NK-92 treated with Interleukin-12 subunit alpha and Interleukin-12 subunit beta, amount 100 ng/mL, for 24 hours (cell line): ENCODE measurements around the gene TMPRSS9.
A peak's percentile ranks its signal among the peaks of the same experiment; 100 is the strongest.
"Not testable (repeated sequence)": the region's sequence is repeated elsewhere in the genome, so short reads cannot be mapped to it uniquely, and the experiment has no call there.

Experiments
- DNase-seq: peaks from one replicate; lab custom pipeline; 2025; lab: John Stamatoyannopoulos, UW

The TMPRSS9 gene

DNA sequence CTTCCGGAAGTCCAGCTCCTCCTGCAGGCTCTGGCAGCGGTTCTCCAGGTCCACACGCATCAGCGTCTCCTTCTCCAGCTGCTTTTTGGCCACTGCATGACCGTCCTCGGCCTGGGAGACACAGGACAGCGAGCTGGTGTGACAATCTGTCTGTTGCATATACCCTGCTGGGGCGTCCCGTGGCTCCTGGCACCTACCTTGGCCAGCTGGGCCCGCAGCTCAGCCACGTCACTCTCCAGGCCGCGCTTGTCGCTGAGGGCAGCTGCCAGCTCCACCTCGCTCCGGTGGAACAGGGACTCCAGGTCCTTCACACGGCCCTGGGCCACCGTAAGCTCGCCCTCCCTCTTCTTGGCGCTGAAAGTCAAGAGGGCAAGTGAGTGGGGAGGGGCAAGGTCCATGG, 78.1 kb downstream of the TMPRSS9 start:
- no peak for DNase-seq

DNA sequence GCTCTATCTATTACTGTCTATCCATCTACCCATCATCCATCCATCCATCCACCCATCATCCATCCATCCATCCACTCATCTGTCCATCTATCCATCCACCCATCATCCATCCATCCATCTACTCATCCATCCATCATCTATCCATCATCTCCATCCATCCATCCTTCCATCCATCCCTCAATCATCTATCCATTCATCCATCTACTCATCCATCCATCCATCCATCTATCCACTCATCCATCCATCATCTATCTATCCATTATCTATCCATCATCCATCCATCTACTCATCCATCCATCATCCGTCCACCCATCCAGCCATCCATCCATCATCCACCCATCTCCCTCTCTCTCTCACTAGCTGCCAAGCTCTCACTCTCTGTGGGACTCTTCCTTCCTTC, 80.5 kb downstream of the TMPRSS9 start:
- DNase-seq = no peak

DNA sequence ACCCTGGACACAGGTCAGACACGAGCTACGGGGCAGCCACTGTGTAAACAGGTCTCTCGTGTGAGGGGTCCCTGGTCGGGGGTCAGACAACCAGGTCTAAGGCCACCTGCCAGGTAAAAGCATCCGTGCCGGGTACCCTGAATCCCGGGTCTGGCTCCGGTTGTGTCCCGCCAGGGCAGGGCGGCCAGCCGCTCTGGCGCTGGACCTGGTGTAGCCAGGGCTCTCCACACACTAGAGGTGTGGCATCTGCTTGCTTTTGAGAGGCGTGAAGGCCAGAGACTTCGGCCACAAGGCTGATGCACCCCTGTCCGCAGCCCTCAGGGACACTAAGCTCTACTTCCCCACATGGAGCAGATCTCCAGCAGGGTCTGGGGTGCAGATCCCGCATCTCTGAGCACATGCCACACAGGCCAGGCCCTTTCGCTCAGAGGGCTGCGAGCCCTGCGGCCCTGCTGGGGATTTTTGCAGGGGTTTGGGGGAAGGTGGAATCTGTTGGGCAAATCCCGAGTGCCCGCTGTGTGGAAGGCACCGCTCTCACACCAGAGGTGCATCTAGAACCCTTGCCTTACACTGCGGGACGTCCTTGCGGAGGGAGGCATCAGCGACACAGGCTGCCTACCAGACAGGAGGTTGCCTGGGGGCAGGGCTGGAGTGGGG, 81.2 kb downstream of the TMPRSS9 start:
- DNase-seq = no peak

DNA sequence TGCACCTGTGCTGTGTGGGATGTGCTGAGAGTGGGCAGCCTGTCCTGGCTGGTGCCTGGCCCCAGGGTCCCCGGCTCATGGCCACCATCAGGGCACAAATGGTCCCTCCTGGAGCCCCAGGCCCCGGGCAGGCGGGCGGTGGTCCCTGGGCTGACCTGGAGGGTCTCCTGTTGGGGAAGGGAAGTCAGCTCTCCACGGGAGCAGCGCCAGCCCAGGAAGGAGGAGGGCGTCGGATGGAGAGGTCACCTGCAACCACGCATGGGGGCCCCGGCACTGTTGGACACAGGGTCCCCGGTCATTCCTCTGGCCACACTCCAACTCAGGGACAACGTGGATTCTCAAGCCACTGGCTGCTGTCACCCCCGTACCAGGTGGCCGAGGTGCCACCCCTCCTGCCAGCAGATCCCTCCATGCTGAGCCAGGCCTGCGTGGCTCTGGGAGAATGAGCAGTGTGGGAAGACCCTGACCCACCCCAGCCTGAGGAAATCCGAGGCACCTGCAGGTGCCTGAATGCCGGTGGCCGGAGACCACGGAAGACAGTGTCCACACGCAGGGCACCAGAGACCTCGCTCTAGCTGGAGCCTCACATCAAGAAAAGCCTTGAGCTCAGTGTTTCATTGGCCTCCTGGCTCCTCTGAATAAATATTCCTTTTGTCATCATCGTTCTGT, 83.2 kb downstream of the TMPRSS9 start:
- DNase-seq = no peak

DNA sequence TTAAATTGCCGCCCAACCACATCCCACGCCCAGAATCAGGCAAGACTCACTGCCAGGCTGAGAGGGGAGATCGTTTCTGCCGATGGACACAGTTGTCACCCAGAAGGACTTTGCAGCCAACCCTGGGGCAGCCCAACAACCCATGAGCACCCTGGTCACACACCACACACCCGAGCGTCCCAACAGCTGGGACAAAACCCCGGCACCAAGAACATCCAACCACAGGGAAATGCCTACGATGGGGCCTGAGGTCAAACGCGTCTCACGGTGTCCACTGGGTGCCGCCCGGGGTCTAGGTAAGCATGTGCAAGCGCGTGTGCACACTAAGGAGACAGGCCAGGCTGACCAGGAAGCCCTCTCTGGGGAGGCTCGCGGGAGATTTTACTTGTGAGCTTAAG, 83.7 kb downstream of the TMPRSS9 start:
- no peak for DNase-seq

DNA sequence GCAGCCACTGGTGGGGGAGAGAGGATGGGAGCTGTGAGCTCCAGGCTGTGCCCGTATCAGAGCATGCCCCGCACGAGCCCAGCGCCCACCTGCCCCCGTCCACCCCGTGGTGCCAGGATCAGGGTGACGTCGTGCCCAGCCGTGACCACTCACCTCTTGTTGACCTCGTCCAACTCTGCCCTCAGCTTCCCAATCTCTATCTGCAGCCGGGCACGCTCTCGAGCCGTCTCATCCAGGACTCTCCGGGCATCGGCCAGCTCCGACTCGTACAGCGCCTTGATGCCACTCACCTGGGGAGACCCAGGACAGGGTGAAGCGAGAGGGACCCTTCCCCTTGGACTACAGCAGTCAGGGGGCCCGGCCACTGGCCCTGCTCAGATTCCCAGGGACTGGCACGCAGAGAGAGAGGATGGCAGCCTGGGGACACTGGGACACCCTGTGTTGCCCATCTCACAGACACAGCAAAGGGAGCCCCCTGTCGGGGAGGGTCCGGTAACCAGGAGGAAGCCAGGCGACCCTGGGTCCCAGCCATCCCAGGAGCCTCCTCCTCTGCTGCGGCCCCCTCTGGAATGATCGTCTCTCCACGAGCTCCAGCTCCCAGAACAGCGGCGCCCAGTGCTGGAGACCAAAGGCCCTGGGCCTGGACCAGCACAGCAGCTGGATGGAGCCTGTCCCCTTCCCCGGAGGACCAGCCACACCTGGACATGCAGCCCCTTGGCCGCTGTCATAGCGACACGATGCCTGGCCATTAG, 84.4 kb downstream of the TMPRSS9 start:
- DNase-seq = no peak

DNA sequence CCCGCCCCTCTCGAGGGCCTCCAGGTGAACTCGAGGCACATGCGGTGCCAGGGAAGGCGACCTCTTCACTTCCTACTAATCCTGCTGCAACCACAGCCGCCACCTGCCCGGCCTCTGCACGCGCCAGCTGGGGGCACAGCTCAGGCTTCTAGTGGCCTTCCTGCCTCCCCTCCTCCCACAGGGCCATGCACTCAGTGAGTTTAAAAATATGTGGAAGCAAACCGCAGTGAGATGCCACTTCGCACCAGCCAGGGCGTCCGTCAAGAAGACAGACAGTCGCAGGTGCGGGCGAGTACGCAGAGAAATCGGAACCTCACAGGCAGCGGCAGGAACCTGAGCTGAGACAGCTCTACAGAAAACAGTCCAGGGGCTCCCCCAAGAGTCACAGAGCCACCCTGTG, 86.3 kb downstream of the TMPRSS9 start:
- no peak for DNase-seq

DNA sequence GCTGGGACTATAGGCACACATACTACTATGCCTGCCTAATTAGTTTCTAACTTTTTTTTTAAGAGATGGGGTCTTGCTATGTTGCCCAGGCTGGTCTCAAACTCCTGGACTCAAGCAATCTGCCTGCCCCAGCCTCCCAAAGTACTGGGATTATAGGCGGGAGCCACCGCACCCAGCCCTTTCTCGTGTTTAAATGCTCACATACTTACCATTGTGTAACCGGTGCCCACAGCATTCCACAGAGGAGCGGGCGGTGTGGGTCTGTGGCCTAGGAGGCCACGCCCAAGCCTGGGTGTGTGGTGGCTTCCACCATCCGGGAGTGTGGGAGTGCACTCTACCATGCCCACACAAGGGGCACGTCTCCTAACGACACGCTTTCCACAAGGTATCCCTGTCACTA, 89.0 kb downstream of the TMPRSS9 start:
- no peak for DNase-seq

DNA sequence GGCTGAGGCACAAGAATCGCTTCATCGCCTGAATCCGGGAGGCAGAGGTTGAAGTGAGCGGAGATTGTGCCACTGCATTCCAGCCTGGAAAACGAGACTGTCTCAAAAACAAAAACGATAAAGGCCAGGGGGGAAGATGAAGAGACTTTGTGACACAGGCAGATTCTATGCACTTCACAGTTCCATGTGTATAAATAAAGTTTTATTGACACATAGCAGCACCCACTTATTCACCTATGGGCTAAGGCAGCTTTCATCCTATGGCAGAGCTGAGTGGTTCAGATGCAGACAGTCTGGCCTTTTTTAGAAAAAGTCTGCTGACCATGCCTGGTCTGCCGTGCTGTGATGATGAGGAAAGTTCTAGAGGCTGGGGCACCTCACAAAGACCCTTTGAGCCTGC, 91.1 kb downstream of the TMPRSS9 start:
- no peak for DNase-seq

DNA sequence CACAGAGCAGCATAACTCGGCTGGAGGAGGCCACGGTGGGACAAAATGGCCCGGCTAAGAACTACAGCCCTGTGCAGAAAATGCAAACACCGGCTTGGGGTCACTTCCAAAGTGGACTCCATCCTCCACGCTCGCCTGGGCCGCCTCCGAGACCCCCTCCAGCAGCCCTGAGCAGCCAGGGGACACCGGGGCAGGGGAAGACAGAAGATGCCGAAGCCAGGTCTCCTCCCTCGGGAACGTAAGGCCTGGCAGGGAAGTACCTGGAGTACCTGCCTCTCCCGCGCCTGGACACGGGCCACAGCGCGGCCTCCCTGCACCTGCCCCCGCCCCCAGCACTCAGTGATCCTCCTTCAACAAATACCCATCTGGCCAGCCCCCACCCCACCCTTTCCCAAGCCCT, 91.7 kb downstream of the TMPRSS9 start:
- no peak for DNase-seq

DNA sequence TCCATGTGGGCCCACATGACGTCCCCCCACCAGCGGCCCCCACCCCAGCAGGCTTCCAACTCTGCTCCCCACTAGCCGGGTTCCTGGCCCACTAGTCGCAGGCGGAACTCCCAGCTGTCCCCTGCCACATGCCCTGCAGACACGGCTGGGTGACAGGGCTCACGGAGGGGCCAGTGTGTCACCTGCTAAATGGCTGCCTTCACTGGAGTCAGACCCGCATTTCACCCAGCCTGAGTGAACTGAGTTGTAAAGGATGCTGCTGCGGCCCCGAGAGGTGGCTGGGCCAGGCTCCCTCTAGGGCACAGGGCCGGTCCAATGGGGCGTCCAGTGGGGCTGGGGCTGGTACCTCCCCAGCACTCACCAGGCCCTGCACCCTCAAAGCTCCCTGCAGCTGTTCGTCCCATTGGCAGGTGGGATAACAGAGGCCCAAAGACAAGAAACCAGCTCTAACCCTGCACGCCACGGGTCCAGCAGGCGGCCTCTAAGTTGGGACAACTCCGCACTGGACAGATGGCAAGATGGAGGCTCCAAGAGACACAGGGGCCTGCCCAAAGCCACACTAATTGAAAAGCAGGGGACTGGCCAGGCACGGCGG, 93.5 kb downstream of the TMPRSS9 start:
- no peak for DNase-seq

DNA sequence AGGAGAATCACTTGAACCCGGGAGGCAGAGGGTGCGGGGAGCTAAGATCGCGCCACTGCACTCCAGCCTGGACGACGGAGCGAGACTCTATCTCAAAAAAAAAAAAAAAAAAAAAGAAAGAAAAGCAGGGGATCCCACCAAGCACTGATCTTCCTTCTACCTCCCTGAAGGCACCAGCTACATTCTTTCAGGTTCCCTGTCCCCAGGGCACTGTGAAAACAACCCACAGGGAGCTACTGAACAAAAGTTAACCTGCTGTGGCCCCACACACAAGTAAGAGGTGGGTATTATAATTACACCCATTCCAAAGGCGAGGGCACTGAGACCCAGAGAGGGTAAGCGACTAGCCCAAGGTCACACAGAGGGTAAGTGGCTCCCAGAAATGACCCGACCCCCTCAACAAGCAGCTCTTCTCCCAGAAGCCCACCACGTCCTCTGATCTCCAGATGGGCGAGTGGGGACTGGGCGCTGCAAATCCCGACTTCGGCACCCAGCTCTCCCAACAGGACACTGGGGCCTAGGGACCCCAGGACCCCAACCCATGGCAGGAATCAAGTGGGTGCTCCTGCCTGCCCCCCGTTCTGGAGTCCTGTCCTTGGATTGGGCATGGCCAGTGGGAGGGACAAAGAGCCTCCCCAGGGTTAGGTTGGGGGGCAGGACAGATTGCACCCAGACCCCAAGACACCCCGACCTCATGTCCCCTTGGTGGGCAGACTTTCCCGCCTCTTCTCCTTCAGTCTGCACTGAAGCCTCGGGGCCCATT, 94.3 kb downstream of the TMPRSS9 start:
- no peak for DNase-seq

DNA sequence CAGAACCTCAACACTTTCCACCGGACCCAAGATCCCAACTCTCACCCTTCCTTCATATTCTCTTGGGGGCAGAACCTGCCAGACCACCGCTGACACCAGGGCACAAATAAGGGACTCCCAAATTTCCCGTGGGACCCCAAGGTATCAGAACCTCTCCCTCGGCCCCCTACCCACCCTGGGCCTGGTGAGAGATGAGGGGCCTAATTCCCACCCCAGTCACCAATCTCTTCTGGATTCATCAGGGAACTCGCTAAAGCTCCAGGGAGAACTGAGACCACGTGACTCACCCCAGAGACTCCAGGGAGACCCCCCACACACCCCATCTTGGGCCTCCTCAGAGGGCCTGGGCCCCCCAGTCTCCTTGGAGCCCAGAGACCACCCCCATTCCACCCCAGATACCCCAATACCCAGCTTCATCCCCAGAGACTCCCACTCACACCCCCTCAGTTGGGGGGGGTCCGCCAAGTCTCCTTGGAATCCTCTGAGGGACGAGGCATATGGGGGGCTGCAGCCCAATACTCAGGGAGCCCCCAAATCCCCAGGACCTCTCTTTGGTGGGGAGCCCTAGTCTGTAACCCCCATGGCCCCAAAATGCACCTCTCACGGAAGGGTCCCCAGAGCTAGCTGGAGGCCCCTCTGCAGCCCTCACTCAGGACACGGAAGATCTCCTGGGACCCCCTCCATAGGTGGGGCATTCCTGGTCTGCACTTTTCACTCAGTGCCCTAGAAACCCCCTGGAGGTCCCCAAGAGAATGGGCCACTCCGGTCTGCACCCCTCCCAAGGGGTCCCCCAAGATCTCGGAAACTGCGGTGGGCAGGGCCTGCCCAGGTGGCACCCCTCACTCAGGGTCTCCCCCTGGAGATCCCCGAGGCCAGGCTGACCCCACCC, 95.1 kb downstream of the TMPRSS9 start:
- DNase-seq = no peak

DNA sequence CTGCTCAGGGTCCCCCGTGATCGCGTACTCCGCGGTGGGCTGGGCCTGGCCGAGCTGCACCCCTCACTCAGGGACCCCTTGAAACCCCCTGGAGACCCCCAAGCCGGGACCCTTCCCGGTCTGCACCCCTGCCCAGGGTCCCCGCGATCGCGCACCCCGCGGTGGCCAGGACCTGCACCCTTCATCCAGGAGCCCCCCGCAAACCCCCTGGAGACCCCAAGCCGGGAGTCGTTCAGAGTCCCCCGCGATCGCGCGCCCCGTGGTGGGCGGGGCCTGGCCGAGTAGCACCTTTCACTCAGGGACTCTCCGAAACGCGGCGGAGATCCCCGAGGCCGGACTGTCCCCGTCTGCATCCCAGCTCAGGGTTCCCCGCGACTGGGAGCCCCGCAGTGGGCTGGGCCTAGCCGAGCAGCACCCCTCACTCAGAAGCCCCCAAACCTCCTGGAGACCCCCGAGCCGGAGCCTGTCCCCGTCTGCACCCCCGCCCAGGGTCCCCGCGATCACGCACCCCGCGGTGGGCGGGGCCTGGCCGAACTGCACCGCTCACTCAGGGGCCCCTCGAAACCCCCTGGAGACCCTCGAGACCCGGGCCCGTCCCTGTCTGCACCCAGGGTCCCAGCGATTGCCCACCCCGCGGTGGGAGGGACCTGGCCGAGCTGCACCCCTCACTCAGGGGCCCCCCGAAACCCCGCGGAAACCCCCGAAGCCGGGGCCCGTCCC, 95.9 kb downstream of the TMPRSS9 start:
- DNase-seq = no peak

DNA sequence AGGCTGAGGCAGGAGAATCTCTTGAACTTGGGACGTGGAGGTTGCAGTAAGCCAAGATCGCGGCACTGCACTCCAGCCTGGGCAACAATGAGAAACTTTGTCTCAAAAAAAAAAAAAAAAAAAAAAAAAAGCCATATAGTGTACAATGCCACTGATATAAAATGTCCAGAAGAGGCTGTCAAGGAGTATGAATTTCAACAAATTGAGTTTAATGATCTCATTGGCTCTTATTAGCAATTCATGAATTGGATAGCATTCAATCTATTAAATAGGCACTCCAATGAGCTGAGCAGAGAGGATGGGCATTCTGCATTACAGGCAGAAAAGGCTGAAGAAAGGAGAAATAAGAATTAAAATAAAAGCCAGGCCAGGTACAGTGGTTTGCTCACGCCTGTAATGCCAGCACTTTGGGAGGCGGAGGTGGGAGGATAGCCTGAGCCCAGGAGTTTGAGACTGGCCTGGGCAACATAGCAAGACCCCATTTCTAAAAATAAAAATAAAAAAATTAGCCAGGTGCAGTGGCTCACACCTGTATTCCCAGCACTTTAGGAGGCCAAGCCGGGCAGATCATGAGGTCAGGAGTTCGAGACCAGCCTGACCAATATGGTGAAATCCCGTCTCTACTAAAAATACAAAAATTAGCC, 97.5 kb downstream of the TMPRSS9 start:
- no peak for DNase-seq

DNA sequence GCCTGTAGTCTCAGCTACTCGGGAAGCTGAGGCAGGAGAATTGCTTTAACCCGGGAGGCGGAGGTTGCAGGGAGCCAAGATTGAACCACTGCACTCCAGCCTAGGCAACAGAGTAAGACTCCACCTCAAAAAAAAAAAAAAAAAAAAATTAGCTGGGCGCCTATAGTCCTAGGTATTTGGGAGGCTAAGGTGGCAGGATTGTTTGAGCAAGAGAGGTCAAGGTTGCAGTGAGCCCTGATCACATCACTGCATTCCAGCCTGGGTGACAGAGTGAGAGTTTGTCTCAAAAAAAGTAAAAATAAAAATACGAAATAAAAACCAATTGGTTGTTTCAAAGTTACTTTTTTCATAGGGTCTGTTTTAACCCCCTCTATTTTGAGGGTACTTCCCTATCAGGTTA, 98.0 kb downstream of the TMPRSS9 start:
- DNase-seq = no peak

DNA sequence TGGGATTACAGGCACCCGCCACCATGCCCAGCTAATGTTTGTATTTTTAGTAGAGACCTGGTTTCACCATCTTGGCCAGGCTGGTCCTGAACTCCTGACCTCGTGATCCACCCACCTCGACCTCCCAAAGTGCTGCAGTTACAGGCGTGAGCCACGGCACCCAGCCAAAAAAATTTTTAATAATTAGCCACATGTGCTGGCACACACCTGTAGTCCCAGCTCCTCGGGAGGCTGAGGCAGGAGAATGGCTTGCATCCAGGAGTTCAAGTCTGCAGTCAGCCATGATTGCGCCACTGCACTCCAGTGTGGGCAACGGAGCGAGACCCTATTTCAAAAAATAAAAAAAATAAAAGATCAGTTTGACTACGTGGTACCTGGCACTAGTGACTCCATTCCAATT, 98.7 kb downstream of the TMPRSS9 start:
- DNase-seq = not testable (repeated sequence)

DNA sequence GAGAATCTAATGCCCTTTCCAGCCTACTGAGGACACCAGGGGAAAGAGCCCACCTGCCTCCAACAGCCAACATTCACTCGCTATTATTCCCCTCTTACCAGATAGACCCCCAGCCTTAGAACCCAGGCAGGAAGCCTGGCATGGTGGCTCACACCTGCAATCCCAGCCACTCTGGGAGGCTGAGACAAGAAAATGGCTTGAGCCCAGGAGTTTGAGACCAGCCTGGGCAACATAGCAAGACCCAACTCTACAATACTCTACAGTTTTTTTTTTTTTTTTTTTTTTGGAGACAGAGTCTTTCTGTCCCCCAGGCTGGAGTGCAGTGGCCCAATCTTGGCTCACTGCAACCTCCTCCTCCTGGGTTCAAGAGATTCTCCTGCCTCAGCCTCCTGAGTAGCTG, 100.2 kb downstream of the TMPRSS9 start:
- DNase-seq = no peak

DNA sequence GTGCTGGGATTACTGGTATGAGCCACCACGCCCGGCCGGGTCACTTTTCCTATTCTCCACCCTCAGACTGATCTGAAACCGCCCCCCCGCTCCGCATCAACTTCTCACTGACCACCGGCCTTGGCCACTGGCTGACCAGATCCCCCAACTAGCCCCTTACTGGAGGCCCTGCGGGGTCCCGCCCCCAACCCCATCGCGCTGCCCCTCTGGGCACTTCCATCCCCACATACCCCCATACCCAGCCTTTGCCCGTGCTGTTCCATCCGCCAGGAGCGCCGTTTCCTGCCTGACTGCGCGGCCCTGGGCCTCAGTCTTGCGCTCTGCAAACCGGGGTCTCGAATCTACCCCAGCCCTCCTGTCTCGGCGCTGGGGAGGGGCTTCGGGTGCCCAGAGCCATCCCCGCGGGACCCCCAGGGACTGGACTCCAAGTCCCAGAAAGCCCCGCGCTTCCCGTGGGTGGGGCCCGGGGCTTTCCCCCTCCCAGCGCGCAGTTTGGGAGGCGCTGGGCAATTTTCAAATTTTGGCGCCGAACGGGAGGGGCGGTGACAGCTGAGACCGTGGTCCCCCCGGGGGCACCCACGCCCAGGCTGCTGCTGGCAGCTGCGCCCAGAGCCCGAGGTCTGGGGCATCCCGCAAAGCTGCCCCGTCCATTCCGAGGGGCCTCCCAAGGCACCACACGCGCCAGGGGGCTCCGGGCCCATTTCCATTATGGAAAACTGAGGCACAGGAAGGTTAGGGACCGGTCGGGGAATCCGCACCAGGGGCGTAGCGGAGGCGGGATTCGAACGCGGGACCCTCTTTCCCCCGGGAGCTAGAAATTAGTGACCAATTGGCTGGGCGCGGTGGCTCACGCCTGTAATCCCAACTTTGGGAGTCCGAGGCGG, 101.9 kb downstream of the TMPRSS9 start:
- DNase-seq = peak; percentile 42
